Neural progenitor cell (in vitro differentiated cells): ENCODE results near the gene TMCO4. TPM values are rescaled to one million over a fixed set of nuclear protein-coding genes. Genes with fewer than 3 reads are reported as not detected.

ENCODE experiments used
- DNase-seq: peaks from one replicate; pipeline ENCODE4 v3.0.0-alpha.2; 2016; ENCODE audit warnings: low spot score
- H2AFZ ChIP-seq: fragments of 200-600 bp; sonication (generic); replicated peaks from 2 replicates; pipeline ENCODE4 v1.6.1; 2016; ENCODE audit warnings: antibody characterized with exemption
- H3F3A ChIP-seq: fragments of 200-600 bp; sonication (generic); 2 replicates; pipeline ENCODE4 v1.6.1; 2016; ENCODE audit warnings: antibody characterized with exemption, low read depth
- H3K27ac ChIP-seq: fragments of 200-600 bp; sonication (generic); 2 replicates; pipeline ENCODE4 v1.5.1; 2016; ENCODE audit warnings: mild to moderate bottlenecking
- H3K27me3 ChIP-seq: fragments of 200-600 bp; sonication (generic); 2 replicates; pipeline ENCODE4 v1.6.1; 2016; ENCODE audit warnings: mild to moderate bottlenecking, moderate library complexity
- H3K36me3 ChIP-seq: fragments of 200-600 bp; sonication (generic); 2 replicates; pipeline ENCODE4 v1.5.1; 2016
- H3K4me1 ChIP-seq: fragments of 200-600 bp; sonication (generic); 2 replicates; pipeline ENCODE4 v1.6.1; 2016; ENCODE audit warnings: mixed run types
- H3K4me2 ChIP-seq: fragments of 200-600 bp; sonication (generic); 2 replicates; pipeline ENCODE4 v1.6.1; 2016
- H3K4me3 ChIP-seq: fragments of 200-600 bp; sonication (generic); 2 replicates; pipeline ENCODE4 v1.5.1; 2016
- H3K79me2 ChIP-seq: fragments of 200-600 bp; sonication (generic); 2 replicates; pipeline ENCODE4 v1.6.1; 2016; ENCODE audit warnings: low read depth
- H3K9ac ChIP-seq: fragments of 200-600 bp; sonication (generic); 2 replicates; pipeline ENCODE4 v1.6.1; 2016
- H3K9me3 ChIP-seq: fragments of 200-600 bp; sonication (generic); 2 replicates; pipeline ENCODE4 v1.5.1; 2016; ENCODE audit warnings: low read depth
- H4K20me1 ChIP-seq: fragments of 200-600 bp; sonication (generic); 2 replicates; pipeline ENCODE4 v1.6.1; 2016; ENCODE audit warnings: low read depth
- H3K27ac Mint-ChIP-seq: 3 replicates; pipeline ENCODE4 v1.8.0; 2021; ENCODE audit warnings: mixed read lengths
- H3K27me3 Mint-ChIP-seq: 2 replicates; pipeline ENCODE4 v1.8.0; 2022; ENCODE audit warnings: low read depth, mild to moderate bottlenecking, inconsistent platforms, moderate library complexity, mixed read lengths; ENCODE audit not compliant: insufficient read depth
- H3K36me3 Mint-ChIP-seq: 3 replicates; pipeline ENCODE4 v1.8.0; 2021; ENCODE audit warnings: mixed read lengths
- H3K4me1 Mint-ChIP-seq: 3 replicates; pipeline ENCODE4 v1.8.0; 2021; ENCODE audit warnings: mixed read lengths
- H3K4me3 Mint-ChIP-seq: 3 replicates; pipeline ENCODE4 v1.8.0; 2021; ENCODE audit warnings: mild to moderate bottlenecking, moderate library complexity, mixed read lengths
- H3K9me3 Mint-ChIP-seq: 3 replicates; pipeline ENCODE4 v1.8.0; 2020; ENCODE audit warnings: mixed read lengths
- EZH2 ChIP-seq: fragments of 200-600 bp; sonication (generic); IDR thresholded peaks from 2 replicates; pipeline ENCODE4 v1.6.1; 2017; ENCODE audit warnings: antibody characterized with exemption, mild to moderate bottlenecking, moderate library complexity
- EZH2phosphoT487 ChIP-seq: fragments of 200-600 bp; sonication (generic); IDR thresholded peaks from 2 replicates; pipeline ENCODE4 v1.6.1; 2017; ENCODE audit warnings: antibody characterized with exemption
- total RNA-seq: library from RNA; depleted of rRNA; stranded (reverse); fragments of >200 nt; gene quantifications from 2 replicates; pipeline ENCODE4 v1.2.3, GENCODE V29; 2015; ENCODE audit warnings: low replicate concordance
- TF ChIP-seq, protein P1 (sequence below): fragments of 200-600 bp; sonication (generic); IDR thresholded peaks from 2 replicates; pipeline ENCODE4 v1.5.1; 2017; ENCODE audit warnings: antibody characterized with exemption, mild to moderate bottlenecking

TMCO4 gene
- total RNA-seq, 1 donor from 2014 or later = 0.30 TPM

DNA sequence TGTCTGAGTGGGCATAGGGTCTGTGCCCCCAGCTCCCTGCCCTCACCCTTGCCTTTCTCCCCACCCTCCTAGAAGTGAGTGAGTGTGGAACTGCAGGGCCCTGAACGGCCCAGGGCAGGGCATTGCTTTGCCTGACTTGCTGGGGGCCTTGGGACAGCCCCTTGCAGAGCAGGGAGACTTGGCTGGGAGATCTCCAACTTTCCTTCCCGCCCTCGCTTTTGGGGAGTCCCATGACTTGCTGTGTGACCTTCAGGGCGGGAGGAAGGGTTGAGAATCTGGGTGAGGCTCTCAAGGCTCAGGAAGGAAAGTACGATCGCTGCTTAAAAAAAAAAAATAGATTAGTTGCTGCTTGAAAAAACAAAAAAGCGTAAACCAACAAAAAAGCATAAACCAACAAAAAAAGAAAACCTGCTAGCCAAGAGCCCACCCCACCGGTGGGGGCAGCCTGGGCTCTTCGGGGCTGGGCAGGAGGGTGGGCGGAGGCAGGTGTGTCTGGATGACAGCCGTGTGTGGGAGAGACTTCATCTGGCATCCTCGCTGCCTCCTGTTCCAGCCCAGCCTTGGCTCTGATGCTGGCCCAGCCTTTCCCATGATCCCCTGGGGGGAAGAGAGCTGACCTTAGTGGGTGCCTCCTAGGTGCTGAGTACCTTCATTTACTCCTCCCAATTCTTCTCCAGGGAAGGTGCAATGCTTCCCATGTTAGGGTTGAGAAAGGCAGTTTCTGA is 149.1 kb downstream of the TMCO4 start:
- Histone ChIP-seq H3K4me1 (peaks cover 5% of the 10 kb centered on the region), H3K79me2 (no peaks in the 10 kb centered on the region), H4K20me1 (no peaks in the 10 kb centered on the region), H3K36me3 (no peaks in the 10 kb centered on the region), H3K9me3 (no peaks in the 10 kb centered on the region), H2AFZ (peak overlapping the region; percentile 64), H3F3A (peaks cover 12% of the 10 kb centered on the region), H3K27me3 (peaks cover 19% of the 10 kb centered on the region), H3K4me2 (peak overlapping the region; percentile 50), H3K27ac (no peak overlapping the region), H3K4me3 (no peak overlapping the region), H3K9ac (no peak overlapping the region)
- peaks cover 18% of the 10 kb centered on the region for H3K4me1 Mint-ChIP-seq
- H3K36me3 Mint-ChIP-seq = no peaks in the 10 kb centered on the region
- no peaks in the 10 kb centered on the region for H3K9me3 Mint-ChIP-seq
- H3K4me3 Mint-ChIP-seq = no peak overlapping the region
- H3K27ac Mint-ChIP-seq = no peak overlapping the region
- DNase-seq = no peak
- TF ChIP-seq EZH2 (no peak), EZH2phosphoT487 (no peak)
- TF ChIP-seq, protein P1, sequence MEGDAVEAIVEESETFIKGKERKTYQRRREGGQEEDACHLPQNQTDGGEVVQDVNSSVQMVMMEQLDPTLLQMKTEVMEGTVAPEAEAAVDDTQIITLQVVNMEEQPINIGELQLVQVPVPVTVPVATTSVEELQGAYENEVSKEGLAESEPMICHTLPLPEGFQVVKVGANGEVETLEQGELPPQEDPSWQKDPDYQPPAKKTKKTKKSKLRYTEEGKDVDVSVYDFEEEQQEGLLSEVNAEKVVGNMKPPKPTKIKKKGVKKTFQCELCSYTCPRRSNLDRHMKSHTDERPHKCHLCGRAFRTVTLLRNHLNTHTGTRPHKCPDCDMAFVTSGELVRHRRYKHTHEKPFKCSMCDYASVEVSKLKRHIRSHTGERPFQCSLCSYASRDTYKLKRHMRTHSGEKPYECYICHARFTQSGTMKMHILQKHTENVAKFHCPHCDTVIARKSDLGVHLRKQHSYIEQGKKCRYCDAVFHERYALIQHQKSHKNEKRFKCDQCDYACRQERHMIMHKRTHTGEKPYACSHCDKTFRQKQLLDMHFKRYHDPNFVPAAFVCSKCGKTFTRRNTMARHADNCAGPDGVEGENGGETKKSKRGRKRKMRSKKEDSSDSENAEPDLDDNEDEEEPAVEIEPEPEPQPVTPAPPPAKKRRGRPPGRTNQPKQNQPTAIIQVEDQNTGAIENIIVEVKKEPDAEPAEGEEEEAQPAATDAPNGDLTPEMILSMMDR = no peak
- peaks cover 11% of the 10 kb centered on the region for H3K27me3 Mint-ChIP-seq

DNA sequence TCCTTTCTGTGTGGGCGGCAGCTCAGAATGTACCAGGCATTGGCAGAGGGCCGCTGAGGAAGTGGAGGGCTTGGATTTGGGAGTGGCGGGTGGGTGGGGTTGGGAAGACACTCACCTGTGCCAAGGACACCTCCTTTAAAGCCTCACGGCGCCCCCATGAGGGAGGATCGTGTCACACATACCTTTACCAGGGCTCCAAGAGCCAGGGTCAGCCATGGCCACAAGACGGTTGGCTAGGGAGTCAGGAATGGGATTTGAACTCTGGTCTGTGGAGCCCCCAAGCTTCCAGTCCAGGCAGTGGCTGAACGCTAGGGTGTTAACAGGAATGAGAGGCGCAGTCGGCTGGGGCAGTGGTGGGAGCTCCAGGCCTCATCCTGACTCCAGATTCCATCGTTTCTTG is 151.0 kb downstream of the TMCO4 start:
- peaks cover 14% of the 10 kb centered on the region for H3K27me3 Mint-ChIP-seq
- TF ChIP-seq, protein P1 = peak; percentile 46
- TF ChIP-seq EZH2phosphoT487 = no peak
- H3K27ac Mint-ChIP-seq = peak overlapping the region; percentile 53
- H3K79me2 ChIP-seq = no peaks in the 10 kb centered on the region
- no peaks in the 10 kb centered on the region for H4K20me1 ChIP-seq
- H3K9me3 Mint-ChIP-seq = no peaks in the 10 kb centered on the region
- H3K4me1 ChIP-seq = peaks cover 15% of the 10 kb centered on the region
- H3K36me3 ChIP-seq = no peaks in the 10 kb centered on the region
- no peaks in the 10 kb centered on the region for H3K9me3 ChIP-seq
- peak; percentile 64 for DNase-seq
- no peak overlapping the region for H3K4me3 Mint-ChIP-seq
- H3K4me3 ChIP-seq = no peak overlapping the region
- H3F3A ChIP-seq = peaks cover 21% of the 10 kb centered on the region
- no peak overlapping the region for H2AFZ ChIP-seq
- H3K9ac ChIP-seq = no peak overlapping the region
- H3K36me3 Mint-ChIP-seq = no peaks in the 10 kb centered on the region
- H3K4me2 ChIP-seq = no peak overlapping the region
- peaks cover 17% of the 10 kb centered on the region for H3K4me1 Mint-ChIP-seq
- no peak overlapping the region for H3K27ac ChIP-seq
- H3K27me3 ChIP-seq = peaks cover 38% of the 10 kb centered on the region

GRCh38 chr1:19648239-19648638 is 151.5 kb downstream of the TMCO4 start:
- H3K9me3 Mint-ChIP-seq = no peaks in the 10 kb centered on the region
- H3K4me3 Mint-ChIP-seq = no peak overlapping the region
- H3K27ac Mint-ChIP-seq = no peak overlapping the region
- Histone ChIP-seq H3K79me2 (no peaks in the 10 kb centered on the region), H4K20me1 (no peaks in the 10 kb centered on the region), H3K4me1 (peaks cover 19% of the 10 kb centered on the region), H3K9ac (no peak overlapping the region), H2AFZ (no peak overlapping the region), H3K27ac (no peak overlapping the region), H3K4me3 (no peak overlapping the region), H3K4me2 (no peak overlapping the region), H3K36me3 (no peaks in the 10 kb centered on the region), H3K9me3 (no peaks in the 10 kb centered on the region), H3K27me3 (peaks cover 42% of the 10 kb centered on the region), H3F3A (peaks cover 25% of the 10 kb centered on the region)
- DNase-seq = no peak
- no peak for TF ChIP-seq EZH2phosphoT487
- TF ChIP-seq, protein P1 = no peak
- TF ChIP-seq EZH2 = no peak
- H3K4me1 Mint-ChIP-seq = peaks cover 19% of the 10 kb centered on the region
- H3K27me3 Mint-ChIP-seq = peaks cover 16% of the 10 kb centered on the region
- H3K36me3 Mint-ChIP-seq = no peaks in the 10 kb centered on the region
